ENCODE measurements around the gene PLTP.

DNA sequence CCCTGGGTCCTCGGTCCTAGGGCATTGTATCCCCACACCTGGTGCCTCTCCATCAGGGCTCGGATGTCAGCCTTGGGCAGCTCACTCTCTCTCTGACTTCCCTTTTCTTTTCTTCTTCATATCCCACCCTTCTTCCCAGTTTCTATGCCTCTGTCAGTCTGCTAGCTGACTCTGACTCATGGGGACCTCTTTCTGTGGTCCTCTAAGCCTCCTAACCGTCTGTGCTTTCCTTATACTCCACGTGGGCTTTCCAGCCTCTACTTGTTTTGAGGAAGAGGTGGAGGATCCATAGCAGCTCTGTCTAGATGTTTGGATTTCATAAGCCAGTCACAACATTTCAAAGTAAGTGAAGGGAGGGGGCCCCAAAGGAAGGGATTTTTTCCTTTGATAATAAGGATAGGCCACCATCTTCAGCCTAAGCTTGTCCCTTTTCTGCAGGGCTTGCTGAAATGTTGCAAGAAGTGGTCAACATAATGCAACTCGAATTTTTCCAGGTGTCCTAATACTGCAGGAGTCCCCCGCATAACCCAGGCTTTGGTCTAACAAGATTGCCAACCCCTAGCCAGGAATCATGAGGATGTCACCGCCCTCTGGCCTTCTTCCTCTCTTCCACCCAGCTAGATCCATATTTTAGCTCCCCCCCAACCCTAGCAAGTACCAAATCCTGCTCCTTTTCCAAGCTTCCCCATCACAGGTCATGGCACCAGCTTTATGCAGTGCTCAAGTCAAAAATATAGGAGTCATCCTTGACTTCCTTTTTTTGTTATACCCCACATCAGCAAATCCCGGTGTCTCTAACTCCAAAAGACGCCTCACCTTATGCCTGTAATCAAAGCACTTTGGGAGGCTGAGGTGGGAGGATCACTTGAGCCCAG lies 8.7 kb upstream of the PLTP start:
- TF ChIP-seq IKZF3 (tag by site-specific recombination; IDR thresholded peaks at IDR 0.05) (no peak), CTCF (tag by site-specific recombination; IDR thresholded peaks at IDR 0.05) (no peak), ZBTB7A (tag by site-specific recombination; IDR thresholded peaks at IDR 0.05; ENCODE audit: low read depth) (no peak), MYNN (tag by site-specific recombination; IDR thresholded peaks at IDR 0.05; ENCODE audit: borderline replicate concordance) (no peak), ZFP41 (tag by site-specific recombination; IDR thresholded peaks at IDR 0.05; ENCODE audit: borderline replicate concordance) (no peak), GLI4 (tag by site-specific recombination; IDR thresholded peaks at IDR 0.05) (no peak), KLF16 (tag by site-specific recombination; IDR thresholded peaks at IDR 0.05) (no peak), ZNF792 (tag by site-specific recombination; IDR thresholded peaks at IDR 0.05) (no peak), ZNF121 (tag by site-specific recombination; IDR thresholded peaks at IDR 0.05) (no peak)
- TF ChIP-seq, protein P1, sequence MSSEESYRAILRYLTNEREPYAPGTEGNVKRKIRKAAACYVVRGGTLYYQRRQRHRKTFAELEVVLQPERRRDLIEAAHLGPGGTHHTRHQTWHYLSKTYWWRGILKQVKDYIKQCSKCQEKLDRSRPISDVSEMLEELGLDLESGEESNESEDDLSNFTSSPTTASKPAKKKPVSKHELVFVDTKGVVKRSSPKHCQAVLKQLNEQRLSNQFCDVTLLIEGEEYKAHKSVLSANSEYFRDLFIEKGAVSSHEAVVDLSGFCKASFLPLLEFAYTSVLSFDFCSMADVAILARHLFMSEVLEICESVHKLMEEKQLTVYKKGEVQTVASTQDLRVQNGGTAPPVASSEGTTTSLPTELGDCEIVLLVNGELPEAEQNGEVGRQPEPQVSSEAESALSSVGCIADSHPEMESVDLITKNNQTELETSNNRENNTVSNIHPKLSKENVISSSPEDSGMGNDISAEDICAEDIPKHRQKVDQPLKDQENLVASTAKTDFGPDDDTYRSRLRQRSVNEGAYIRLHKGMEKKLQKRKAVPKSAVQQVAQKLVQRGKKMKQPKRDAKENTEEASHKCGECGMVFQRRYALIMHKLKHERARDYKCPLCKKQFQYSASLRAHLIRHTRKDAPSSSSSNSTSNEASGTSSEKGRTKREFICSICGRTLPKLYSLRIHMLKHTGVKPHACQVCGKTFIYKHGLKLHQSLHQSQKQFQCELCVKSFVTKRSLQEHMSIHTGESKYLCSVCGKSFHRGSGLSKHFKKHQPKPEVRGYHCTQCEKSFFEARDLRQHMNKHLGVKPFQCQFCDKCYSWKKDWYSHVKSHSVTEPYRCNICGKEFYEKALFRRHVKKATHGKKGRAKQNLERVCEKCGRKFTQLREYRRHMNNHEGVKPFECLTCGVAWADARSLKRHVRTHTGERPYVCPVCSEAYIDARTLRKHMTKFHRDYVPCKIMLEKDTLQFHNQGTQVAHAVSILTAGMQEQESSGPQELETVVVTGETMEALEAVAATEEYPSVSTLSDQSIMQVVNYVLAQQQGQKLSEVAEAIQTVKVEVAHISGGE (tag by site-specific recombination; conservative IDR thresholded peaks at IDR 0.05; ENCODE audit: low read depth) = no peak
